ENCODE data around the gene ACOT6. TPM values are rescaled to one million over a fixed set of nuclear protein-coding genes. Genes with fewer than 3 reads are reported as not detected.
A peak's percentile ranks its signal among the peaks of the same experiment; 100 is the strongest.

Gene ACOT6
- total and polyA plus RNA-seq, 9 of the 15 experiments (the other 6 are each of a cell fraction or from before 2014, with no cell fraction given) = not detected

- in situ Hi-C loops (cut with MboI) = no loop called here
- peak; percentile 75 for FAIRE-seq
- Histone ChIP-seq H3K4me2 (ENCODE audit: insufficient read depth, low read length) (no peak overlapping the region), H3K9me1 (ENCODE audit: control insufficient read depth, insufficient read depth, low read length) (no peaks in the 10 kb centered on the region), H3K9ac (ENCODE audit: insufficient read depth in 1 of 2, low read depth in 2 of 2, low read length in 2 of 2) (no peak overlapping the region), H3K4me1 (replicated peaks in 1 of 2; ENCODE audit: control insufficient read depth in 2 of 2, insufficient read depth in 2 of 2, low read length in 2 of 2) (peaks cover 0 to 4% of the 10 kb centered on the region in 2 experiments; a peak in 2 of 5 replicates), H2AFZ (ENCODE audit: low read depth, low read length) (no peak overlapping the region), H3K4me3 (no peak overlapping the region), H3K79me2 (ENCODE audit: control insufficient read depth, insufficient read depth, low read length) (no peaks in the 10 kb centered on the region), H3K27ac (ENCODE audit: extremely low read depth, low read depth, low read length) (no peak overlapping the region), H3K27me3 (ENCODE audit: control insufficient read depth in 2 of 2, insufficient read depth in 2 of 2, low read length in 2 of 2) (no peaks in the 10 kb centered on the region), H3K9me3 (replicated peaks; ENCODE audit: control insufficient read depth, insufficient read depth, low read depth, low read length) (no peaks in the 10 kb centered on the region), H4K20me1 (replicated peaks; ENCODE audit: control insufficient read depth, insufficient read depth, low read length) (no peaks in the 10 kb centered on the region), H3K36me3 (ENCODE audit: control insufficient read depth, insufficient read depth, low read length) (no peaks in the 10 kb centered on the region)
- CTCF ChIA-PET (ENCODE audit: low intra/inter-chr PET ratio) = no interaction called here
- ATAC-seq = peak; percentile 88
- intact Hi-C loops (cut with micrococcal nuclease) = no loop called here
- no CpG with 5 or more reads among the region's 1 CpG for WGBS (ENCODE audit: insufficient coverage, low coverage, missing lambda C conversion rate)
- POLR2A ChIA-PET = interaction anchor here (0.8 kb wide), 2 partner anchors 17 to 123 kb away, joined by 3 read pairs; no protein-coding TSS in a partner anchor
- BruUV-seq (replicated peaks) = no TSS peak
- DNase-seq (ENCODE audit: extremely low read depth in 1 of 4, low spot score in 3 of 4) = peak; percentile 17 to 60 (median 28)
- TF ChIP-seq FOSL1 (tag; conservative IDR thresholded peaks at IDR 0.05) (peak; percentile 85), CTCF (IDR thresholded peaks at IDR 0.05 in 2 of 3, conservative IDR thresholded peaks at IDR 0.05 in 1 of 3; ENCODE audit: insufficient read depth in 2 of 3, low read depth in 1 of 3, low read length in 3 of 3) (peak; percentile 31 to 46 (median 41); a peak in 5 of 6 replicates), ZNF232 (CRISPR knock-in tag; IDR thresholded peaks at IDR 0.05) (no peak), THRB (CRISPR knock-in tag; conservative IDR thresholded peaks at IDR 0.05) (no peak), CBX3 (IDR thresholded peaks at IDR 0.05; ENCODE audit: borderline replicate concordance in 1 of 2, low read length in 2 of 2) (peak in 1 of 2 experiments; percentile 20; a peak in 1 of 3 replicates), BMI1 (IDR thresholded peaks at IDR 0.05; ENCODE audit: low read length) (no peak), DPF2 (IDR thresholded peaks at IDR 0.05) (0 out of 2 replicates have a peak, but pooled peaks have one; percentile 26), JUN (IDR thresholded peaks at IDR 0.05; ENCODE audit: borderline replicate concordance, low read depth, low read length) (peak; percentile 59; the same call in 1 of the 2 replicates), JUN (CRISPR knock-in tag; IDR thresholded peaks at IDR 0.05; ENCODE audit: borderline replicate concordance) (no peak), KDM1A (IDR thresholded peaks at IDR 0.05) (peak; percentile 67 to 70; a peak in 3 of 4 replicates), ATF3 (IDR thresholded peaks at IDR 0.05) (peak; percentile 77), ATF3 (CRISPR knock-in tag; conservative IDR thresholded peaks at IDR 0.05) (no peak), JUND (IDR thresholded peaks at IDR 0.05; ENCODE audit: borderline replicate concordance, low read depth, low read length) (peak; percentile 87), JUND (tag; IDR thresholded peaks at IDR 0.05; ENCODE audit: borderline replicate concordance, low read depth, low read length) (peak; percentile 84; the same call in 2 of the 3 replicates), SRF (CRISPR knock-in tag; IDR thresholded peaks at IDR 0.05) (peak in 1 of 2 experiments; percentile 62; a peak in 1 of 4 replicates), ZNF707 (CRISPR knock-in tag; conservative IDR thresholded peaks at IDR 0.05) (no peak), NCOR1 (IDR thresholded peaks at IDR 0.05) (no peak), PKNOX1 (IDR thresholded peaks at IDR 0.05) (peak; percentile 41), TAF7 (tag; IDR thresholded peaks at IDR 0.05) (no peak)
These were observed 50.2 kb downstream of the ACOT6 start for GRCh38 chr14:73662487-73662943.
